ENCODE results near the gene SPAG5.

DNA sequence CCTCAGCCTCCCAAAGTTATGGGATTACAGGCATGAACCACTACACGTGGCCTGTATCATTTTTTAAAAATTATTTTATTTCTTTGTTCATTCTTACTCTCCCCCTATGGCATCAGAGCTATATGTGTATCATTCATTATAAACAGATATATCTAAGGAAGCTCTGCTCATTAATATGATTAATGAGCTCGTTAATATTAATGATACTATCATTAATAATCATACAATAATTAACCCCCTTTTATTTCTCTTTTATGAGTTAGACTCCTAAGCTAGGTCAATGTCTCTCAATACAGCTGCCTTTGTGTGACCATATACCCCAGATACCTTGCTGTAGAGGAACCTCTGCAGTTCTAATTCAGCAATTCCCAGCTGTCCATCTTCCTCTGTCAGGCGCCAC, 19.6 kb upstream of the SPAG5 start:
- TF ChIP-seq, protein P1, sequence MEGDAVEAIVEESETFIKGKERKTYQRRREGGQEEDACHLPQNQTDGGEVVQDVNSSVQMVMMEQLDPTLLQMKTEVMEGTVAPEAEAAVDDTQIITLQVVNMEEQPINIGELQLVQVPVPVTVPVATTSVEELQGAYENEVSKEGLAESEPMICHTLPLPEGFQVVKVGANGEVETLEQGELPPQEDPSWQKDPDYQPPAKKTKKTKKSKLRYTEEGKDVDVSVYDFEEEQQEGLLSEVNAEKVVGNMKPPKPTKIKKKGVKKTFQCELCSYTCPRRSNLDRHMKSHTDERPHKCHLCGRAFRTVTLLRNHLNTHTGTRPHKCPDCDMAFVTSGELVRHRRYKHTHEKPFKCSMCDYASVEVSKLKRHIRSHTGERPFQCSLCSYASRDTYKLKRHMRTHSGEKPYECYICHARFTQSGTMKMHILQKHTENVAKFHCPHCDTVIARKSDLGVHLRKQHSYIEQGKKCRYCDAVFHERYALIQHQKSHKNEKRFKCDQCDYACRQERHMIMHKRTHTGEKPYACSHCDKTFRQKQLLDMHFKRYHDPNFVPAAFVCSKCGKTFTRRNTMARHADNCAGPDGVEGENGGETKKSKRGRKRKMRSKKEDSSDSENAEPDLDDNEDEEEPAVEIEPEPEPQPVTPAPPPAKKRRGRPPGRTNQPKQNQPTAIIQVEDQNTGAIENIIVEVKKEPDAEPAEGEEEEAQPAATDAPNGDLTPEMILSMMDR (IDR thresholded peaks at IDR 0.05; ENCODE audit: poor library complexity, severe bottlenecking), result no peak
- TF ChIP-seq RAD21 (conservative IDR thresholded peaks at IDR 0.05) (no peak), EZH2 (IDR thresholded peaks at IDR 0.05; ENCODE audit: borderline replicate concordance, insufficient read depth, low read length, poor library complexity, severe bottlenecking) (no peak), EP300 (conservative IDR thresholded peaks at IDR 0.05; ENCODE audit: poor library complexity, severe bottlenecking) (no peak), POLR2AphosphoS5 (IDR thresholded peaks at IDR 0.05) (no peak), TAF1 (IDR thresholded peaks at IDR 0.05; ENCODE audit: low read depth) (no peak), MXI1 (conservative IDR thresholded peaks at IDR 0.05; ENCODE audit: poor library complexity, severe bottlenecking) (no peak)
